GM23248 (cell line): ENCODE data around the gene NME9. TPM values are rescaled to one million over a fixed set of nuclear protein-coding genes. Genes with fewer than 3 reads are reported as not detected.

Experiments used
- DNase-seq: peaks from one replicate; pipeline ENCODE4 v3.0.0-alpha.2; 2015
- H2AFZ ChIP-seq: fragments of 200-600 bp; sonication (generic); 2 replicates; pipeline ENCODE4 v1.6.1; 2016; ENCODE audit warnings: antibody characterized with exemption
- H3F3A ChIP-seq: fragments of 200-600 bp; sonication (generic); 2 replicates; pipeline ENCODE4 v1.6.1; 2016; ENCODE audit warnings: mild to moderate bottlenecking, antibody characterized with exemption, mixed run types; ENCODE audit not compliant: insufficient read depth
- H3K27ac ChIP-seq: fragments of 200-600 bp; sonication (generic); 2 replicates; pipeline ENCODE4 v1.5.1; 2016; ENCODE audit warnings: mild to moderate bottlenecking
- H3K27me3 ChIP-seq: fragments of 200-600 bp; sonication (generic); replicated peaks from 2 replicates; pipeline ENCODE4 v1.6.1; 2016; ENCODE audit warnings: mild to moderate bottlenecking; ENCODE audit not compliant: insufficient read depth
- H3K36me3 ChIP-seq: fragments of 200-600 bp; sonication (generic); 2 replicates; pipeline ENCODE4 v1.6.1; 2016; ENCODE audit warnings: low read depth, mild to moderate bottlenecking
- H3K4me1 ChIP-seq: fragments of 200-600 bp; sonication (generic); 2 replicates; pipeline ENCODE4 v1.6.1; 2016; ENCODE audit warnings: mild to moderate bottlenecking; ENCODE audit not compliant: insufficient read depth
- H3K4me2 ChIP-seq: fragments of 200-600 bp; sonication (generic); one replicate; pipeline ENCODE4 v1.6.1; 2016; ENCODE audit warnings: mild to moderate bottlenecking; ENCODE audit not compliant: unreplicated experiment
- H3K4me3 ChIP-seq: fragments of 200-600 bp; sonication (generic); 2 replicates; pipeline ENCODE4 v1.5.1; 2016; ENCODE audit warnings: mild to moderate bottlenecking
- H3K79me2 ChIP-seq: fragments of 200-600 bp; sonication (generic); 2 replicates; pipeline ENCODE4 v1.6.1; 2016; ENCODE audit warnings: mild to moderate bottlenecking; ENCODE audit not compliant: insufficient read depth
- H3K9ac ChIP-seq: fragments of 200-600 bp; sonication (generic); 2 replicates; pipeline ENCODE4 v1.6.1; 2016; ENCODE audit warnings: mild to moderate bottlenecking
- H3K9me2 ChIP-seq: fragments of 200-600 bp; sonication (generic); 2 replicates; pipeline ENCODE4 v1.6.1; 2016; ENCODE audit warnings: mixed run types, mild to moderate bottlenecking, moderate library complexity; ENCODE audit not compliant: insufficient read depth
- H3K9me3 ChIP-seq: fragments of 200-600 bp; sonication (generic); one replicate; pipeline ENCODE4 v1.6.1; 2017; ENCODE audit warnings: low read depth
- H4K20me1 ChIP-seq: fragments of 200-600 bp; sonication (generic); 2 replicates; pipeline ENCODE4 v1.6.0; 2016; ENCODE audit not compliant: insufficient read depth
- EZH2 ChIP-seq: fragments of 200-600 bp; sonication (generic); IDR thresholded peaks from 2 replicates; pipeline ENCODE4 v1.6.1; 2018; ENCODE audit warnings: antibody characterized with exemption, mild to moderate bottlenecking; ENCODE audit not compliant: insufficient read depth, poor library complexity, severe bottlenecking
- EZH2phosphoT487 ChIP-seq: fragments of 200-600 bp; sonication (generic); IDR thresholded peaks from 2 replicates; pipeline ENCODE4 v1.6.1; 2018; ENCODE audit warnings: antibody characterized with exemption, moderate library complexity, mild to moderate bottlenecking, low read depth; ENCODE audit not compliant: insufficient read depth
- WGBS, 2 experiments: methylation state at CpG; one replicate each; pipeline ENCODE4 v1.1.6; 2015 to 2017; ENCODE audit warnings: low lambda C conversion rate in 2 of 2, low coverage in 1 of 2; ENCODE audit errors: missing lambda C conversion rate in 2 of 2; 5-methylcytosine and 5-hydroxymethylcytosine counted together
- in situ Hi-C: fragments of 300-500 bp; cut with MboI; formaldehyde crosslinking; loops from 2 replicates; pipeline ENCODE4 v1.15.0; 2020
- polyA plus RNA-seq: library from polyadenylated mRNA; unstranded; fragments of >200 nt; fragmentation: Nextera tagmentation; extraction: Ambion mirVana; gene quantifications from 2 replicates; pipeline ENCODE4 v1.2.1, GENCODE V29; 2016
- total RNA-seq: library from RNA; depleted of rRNA; stranded (reverse); fragments of >200 nt; shearing (Covaris generic); gene quantifications from 2 replicates; pipeline ENCODE4 v1.2.3, GENCODE V29; 2014

The NME9 gene
- total and polyA plus RNA-seq, 2 experiments from 2014 or later = 0.14 TPM; not detected in 1

GRCh38 chr3:138289701-138290100 is 40.0 kb downstream of the NME9 start:
- Histone ChIP-seq H3K9ac (no peak overlapping the region), H3K4me1 (no peaks in the 10 kb centered on the region), H3K27ac (no peak overlapping the region), H3F3A (no peaks in the 10 kb centered on the region), H3K9me2 (no peaks in the 10 kb centered on the region), H3K4me3 (no peak overlapping the region), H3K79me2 (no peaks in the 10 kb centered on the region), H3K4me2 (no peak overlapping the region), H3K9me3 (no peaks in the 10 kb centered on the region), H2AFZ (no peak overlapping the region), H3K36me3 (peaks cover 23% of the 10 kb centered on the region), H4K20me1 (no peaks in the 10 kb centered on the region), H3K27me3 (no peaks in the 10 kb centered on the region)
- WGBS, 2 experiments = 98 to 100% methylated on average over 3 of the region's 3 CpGs
- in situ Hi-C loops = no loop called here
- TF ChIP-seq EZH2phosphoT487 = no peak
- TF ChIP-seq EZH2 = no peak
- no peak for DNase-seq

- no peak overlapping the region for H3K9ac ChIP-seq
- no peaks in the 10 kb centered on the region for H3K4me1 ChIP-seq
- no peak overlapping the region for H3K4me3 ChIP-seq
- no peaks in the 10 kb centered on the region for H3F3A ChIP-seq
- no peaks in the 10 kb centered on the region for H4K20me1 ChIP-seq
- in situ Hi-C loops = no loop called here
- WGBS, 2 experiments = 92 to 98% methylated on average over 2 of the region's 2 CpGs
- H3K9me2 ChIP-seq = no peaks in the 10 kb centered on the region
- peaks cover 23% of the 10 kb centered on the region for H3K36me3 ChIP-seq
- no peaks in the 10 kb centered on the region for H3K27me3 ChIP-seq
- no peaks in the 10 kb centered on the region for H3K79me2 ChIP-seq
- H3K4me2 ChIP-seq = no peak overlapping the region
- no peak overlapping the region for H3K27ac ChIP-seq
- no peak for DNase-seq
- TF ChIP-seq EZH2phosphoT487 (no peak), EZH2 (no peak)
- H2AFZ ChIP-seq = no peak overlapping the region
- no peaks in the 10 kb centered on the region for H3K9me3 ChIP-seq
Measured at GRCh38 chr3:138289260-138289659, 40.4 kb downstream of the NME9 start.

GRCh38 chr3:138284957-138285477 is 44.6 kb downstream of the NME9 start:
- Histone ChIP-seq H3K4me3 (no peak overlapping the region), H3K9me3 (no peaks in the 10 kb centered on the region), H3K9me2 (no peaks in the 10 kb centered on the region), H4K20me1 (no peaks in the 10 kb centered on the region), H3K4me2 (no peak overlapping the region), H3K79me2 (no peaks in the 10 kb centered on the region), H3F3A (no peaks in the 10 kb centered on the region), H3K4me1 (no peaks in the 10 kb centered on the region), H2AFZ (no peak overlapping the region), H3K27ac (no peak overlapping the region), H3K36me3 (peaks cover 18% of the 10 kb centered on the region), H3K27me3 (no peaks in the 10 kb centered on the region), H3K9ac (no peak overlapping the region)
- no peak for DNase-seq
- 96 to 100% methylated on average over 2 of the region's 2 CpGs for WGBS, 2 experiments
- TF ChIP-seq EZH2phosphoT487 (no peak), EZH2 (no peak)
- in situ Hi-C loops = no loop called here

GRCh38 chr3:138284079-138284478 is 45.6 kb downstream of the NME9 start:
- no peak overlapping the region for H2AFZ ChIP-seq
- TF ChIP-seq EZH2phosphoT487 (no peak), EZH2 (no peak)
- no peak overlapping the region for H3K9ac ChIP-seq
- no peaks in the 10 kb centered on the region for H3K27me3 ChIP-seq
- no peaks in the 10 kb centered on the region for H3K9me3 ChIP-seq
- in situ Hi-C loops = no loop called here
- peaks cover 14% of the 10 kb centered on the region for H3K36me3 ChIP-seq
- H4K20me1 ChIP-seq = no peaks in the 10 kb centered on the region
- no peaks in the 10 kb centered on the region for H3K9me2 ChIP-seq
- H3K27ac ChIP-seq = no peak overlapping the region
- no peaks in the 10 kb centered on the region for H3F3A ChIP-seq
- no peaks in the 10 kb centered on the region for H3K79me2 ChIP-seq
- no peak overlapping the region for H3K4me3 ChIP-seq
- no peak for DNase-seq
- H3K4me2 ChIP-seq = no peak overlapping the region
- WGBS, 2 experiments = 100% methylated on average over 1 of the region's 1 CpG
- H3K4me1 ChIP-seq = no peaks in the 10 kb centered on the region

- DNase-seq = no peak
- H3K36me3 ChIP-seq = peaks cover 11% of the 10 kb centered on the region
- H3F3A ChIP-seq = no peaks in the 10 kb centered on the region
- H3K9me3 ChIP-seq = no peaks in the 10 kb centered on the region
- H3K27me3 ChIP-seq = no peaks in the 10 kb centered on the region
- H3K4me2 ChIP-seq = no peak overlapping the region
- in situ Hi-C loops = no loop called here
- no peaks in the 10 kb centered on the region for H3K4me1 ChIP-seq
- no peak overlapping the region for H3K4me3 ChIP-seq
- 93 to 98% methylated on average over 2 of the region's 2 CpGs for WGBS, 2 experiments
- TF ChIP-seq EZH2phosphoT487 (no peak), EZH2 (no peak)
- H3K27ac ChIP-seq = no peak overlapping the region
- no peak overlapping the region for H3K9ac ChIP-seq
- no peaks in the 10 kb centered on the region for H4K20me1 ChIP-seq
- no peaks in the 10 kb centered on the region for H3K79me2 ChIP-seq
- H3K9me2 ChIP-seq = no peaks in the 10 kb centered on the region
- H2AFZ ChIP-seq = no peak overlapping the region
Measured at GRCh38 chr3:138282836-138283235, 46.8 kb downstream of the NME9 start.
